ENCODE data around the gene CHMP5.

The CHMP5 gene

DNA sequence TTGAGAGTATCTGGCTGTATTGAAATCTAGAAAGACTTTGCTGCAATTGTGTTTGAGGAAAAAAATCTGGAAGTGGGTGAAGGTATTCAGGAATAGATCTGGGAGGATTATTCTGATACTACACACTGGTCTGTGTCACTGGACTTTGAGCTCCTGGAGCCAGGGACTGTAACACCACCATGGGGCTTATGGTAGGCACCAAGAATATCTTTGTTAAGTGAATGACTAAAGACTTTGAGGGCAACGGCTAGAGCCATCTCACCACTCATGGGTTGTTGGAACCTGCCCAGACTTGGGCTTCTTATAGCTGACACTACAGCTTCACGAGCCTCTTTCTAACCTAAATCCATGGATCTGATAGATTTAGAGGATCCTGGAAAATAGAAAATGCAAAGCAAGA, 35.7 kb downstream of the CHMP5 start:
- no peak for ATAC-seq
- TF ChIP-seq, protein P1, sequence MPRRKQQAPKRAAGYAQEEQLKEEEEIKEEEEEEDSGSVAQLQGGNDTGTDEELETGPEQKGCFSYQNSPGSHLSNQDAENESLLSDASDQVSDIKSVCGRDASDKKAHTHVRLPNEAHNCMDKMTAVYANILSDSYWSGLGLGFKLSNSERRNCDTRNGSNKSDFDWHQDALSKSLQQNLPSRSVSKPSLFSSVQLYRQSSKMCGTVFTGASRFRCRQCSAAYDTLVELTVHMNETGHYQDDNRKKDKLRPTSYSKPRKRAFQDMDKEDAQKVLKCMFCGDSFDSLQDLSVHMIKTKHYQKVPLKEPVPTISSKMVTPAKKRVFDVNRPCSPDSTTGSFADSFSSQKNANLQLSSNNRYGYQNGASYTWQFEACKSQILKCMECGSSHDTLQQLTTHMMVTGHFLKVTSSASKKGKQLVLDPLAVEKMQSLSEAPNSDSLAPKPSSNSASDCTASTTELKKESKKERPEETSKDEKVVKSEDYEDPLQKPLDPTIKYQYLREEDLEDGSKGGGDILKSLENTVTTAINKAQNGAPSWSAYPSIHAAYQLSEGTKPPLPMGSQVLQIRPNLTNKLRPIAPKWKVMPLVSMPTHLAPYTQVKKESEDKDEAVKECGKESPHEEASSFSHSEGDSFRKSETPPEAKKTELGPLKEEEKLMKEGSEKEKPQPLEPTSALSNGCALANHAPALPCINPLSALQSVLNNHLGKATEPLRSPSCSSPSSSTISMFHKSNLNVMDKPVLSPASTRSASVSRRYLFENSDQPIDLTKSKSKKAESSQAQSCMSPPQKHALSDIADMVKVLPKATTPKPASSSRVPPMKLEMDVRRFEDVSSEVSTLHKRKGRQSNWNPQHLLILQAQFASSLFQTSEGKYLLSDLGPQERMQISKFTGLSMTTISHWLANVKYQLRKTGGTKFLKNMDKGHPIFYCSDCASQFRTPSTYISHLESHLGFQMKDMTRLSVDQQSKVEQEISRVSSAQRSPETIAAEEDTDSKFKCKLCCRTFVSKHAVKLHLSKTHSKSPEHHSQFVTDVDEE (CRISPR knock-in tag; IDR thresholded peaks at IDR 0.05) = no peak
- TF ChIP-seq ARNTL (CRISPR knock-in tag; IDR thresholded peaks at IDR 0.05; ENCODE audit: borderline replicate concordance, low read depth) = no peak
- TF ChIP-seq, protein P2, sequence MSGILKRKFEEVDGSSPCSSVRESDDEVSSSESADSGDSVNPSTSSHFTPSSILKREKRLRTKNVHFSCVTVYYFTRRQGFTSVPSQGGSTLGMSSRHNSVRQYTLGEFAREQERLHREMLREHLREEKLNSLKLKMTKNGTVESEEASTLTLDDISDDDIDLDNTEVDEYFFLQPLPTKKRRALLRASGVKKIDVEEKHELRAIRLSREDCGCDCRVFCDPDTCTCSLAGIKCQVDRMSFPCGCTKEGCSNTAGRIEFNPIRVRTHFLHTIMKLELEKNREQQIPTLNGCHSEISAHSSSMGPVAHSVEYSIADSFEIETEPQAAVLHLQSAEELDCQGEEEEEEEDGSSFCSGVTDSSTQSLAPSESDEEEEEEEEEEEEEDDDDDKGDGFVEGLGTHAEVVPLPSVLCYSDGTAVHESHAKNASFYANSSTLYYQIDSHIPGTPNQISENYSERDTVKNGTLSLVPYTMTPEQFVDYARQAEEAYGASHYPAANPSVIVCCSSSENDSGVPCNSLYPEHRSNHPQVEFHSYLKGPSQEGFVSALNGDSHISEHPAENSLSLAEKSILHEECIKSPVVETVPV (CRISPR knock-in tag; IDR thresholded peaks at IDR 0.05) = no peak
- no peak for TF ChIP-seq BACH2 (CRISPR knock-in tag; IDR thresholded peaks at IDR 0.05; ENCODE audit: borderline replicate concordance)
- TF ChIP-seq OSR1 (CRISPR knock-in tag; IDR thresholded peaks at IDR 0.05) = no peak
- TF ChIP-seq ISL1 (CRISPR knock-in tag; IDR thresholded peaks at IDR 0.05) = no peak
- TF ChIP-seq ZFP3 (CRISPR knock-in tag; IDR thresholded peaks at IDR 0.05) = no peak
- TF ChIP-seq, protein P3, sequence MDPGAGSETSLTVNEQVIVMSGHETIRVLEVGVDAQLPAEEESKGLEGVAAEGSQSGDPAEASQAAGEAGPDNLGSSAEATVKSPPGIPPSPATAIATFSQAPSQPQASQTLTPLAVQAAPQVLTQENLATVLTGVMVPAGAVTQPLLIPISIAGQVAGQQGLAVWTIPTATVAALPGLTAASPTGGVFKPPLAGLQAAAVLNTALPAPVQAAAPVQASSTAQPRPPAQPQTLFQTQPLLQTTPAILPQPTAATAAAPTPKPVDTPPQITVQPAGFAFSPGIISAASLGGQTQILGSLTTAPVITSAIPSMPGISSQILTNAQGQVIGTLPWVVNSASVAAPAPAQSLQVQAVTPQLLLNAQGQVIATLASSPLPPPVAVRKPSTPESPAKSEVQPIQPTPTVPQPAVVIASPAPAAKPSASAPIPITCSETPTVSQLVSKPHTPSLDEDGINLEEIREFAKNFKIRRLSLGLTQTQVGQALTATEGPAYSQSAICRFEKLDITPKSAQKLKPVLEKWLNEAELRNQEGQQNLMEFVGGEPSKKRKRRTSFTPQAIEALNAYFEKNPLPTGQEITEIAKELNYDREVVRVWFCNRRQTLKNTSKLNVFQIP (CRISPR knock-in tag; IDR thresholded peaks at IDR 0.05; ENCODE audit: borderline replicate concordance, low read depth) = no peak
- TF ChIP-seq CSDC2 (CRISPR knock-in tag; IDR thresholded peaks at IDR 0.05) = no peak
- TF ChIP-seq, protein P4, sequence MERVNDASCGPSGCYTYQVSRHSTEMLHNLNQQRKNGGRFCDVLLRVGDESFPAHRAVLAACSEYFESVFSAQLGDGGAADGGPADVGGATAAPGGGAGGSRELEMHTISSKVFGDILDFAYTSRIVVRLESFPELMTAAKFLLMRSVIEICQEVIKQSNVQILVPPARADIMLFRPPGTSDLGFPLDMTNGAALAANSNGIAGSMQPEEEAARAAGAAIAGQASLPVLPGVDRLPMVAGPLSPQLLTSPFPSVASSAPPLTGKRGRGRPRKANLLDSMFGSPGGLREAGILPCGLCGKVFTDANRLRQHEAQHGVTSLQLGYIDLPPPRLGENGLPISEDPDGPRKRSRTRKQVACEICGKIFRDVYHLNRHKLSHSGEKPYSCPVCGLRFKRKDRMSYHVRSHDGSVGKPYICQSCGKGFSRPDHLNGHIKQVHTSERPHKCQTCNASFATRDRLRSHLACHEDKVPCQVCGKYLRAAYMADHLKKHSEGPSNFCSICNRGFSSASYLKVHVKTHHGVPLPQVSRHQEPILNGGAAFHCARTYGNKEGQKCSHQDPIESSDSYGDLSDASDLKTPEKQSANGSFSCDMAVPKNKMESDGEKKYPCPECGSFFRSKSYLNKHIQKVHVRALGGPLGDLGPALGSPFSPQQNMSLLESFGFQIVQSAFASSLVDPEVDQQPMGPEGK (CRISPR knock-in tag; IDR thresholded peaks at IDR 0.05; ENCODE audit: borderline replicate concordance) = no peak
- no peak for TF ChIP-seq GLIS3 (CRISPR knock-in tag; IDR thresholded peaks at IDR 0.05)
- no peak for TF ChIP-seq TCF4 (CRISPR knock-in tag; IDR thresholded peaks at IDR 0.05; ENCODE audit: borderline replicate concordance)
- no peak for TF ChIP-seq ZNF565 (CRISPR knock-in tag; conservative IDR thresholded peaks at IDR 0.05; ENCODE audit: low read depth)
- TF ChIP-seq PPARA (CRISPR knock-in tag; IDR thresholded peaks at IDR 0.05; ENCODE audit: borderline replicate concordance) = no peak
- TF ChIP-seq, protein P5, sequence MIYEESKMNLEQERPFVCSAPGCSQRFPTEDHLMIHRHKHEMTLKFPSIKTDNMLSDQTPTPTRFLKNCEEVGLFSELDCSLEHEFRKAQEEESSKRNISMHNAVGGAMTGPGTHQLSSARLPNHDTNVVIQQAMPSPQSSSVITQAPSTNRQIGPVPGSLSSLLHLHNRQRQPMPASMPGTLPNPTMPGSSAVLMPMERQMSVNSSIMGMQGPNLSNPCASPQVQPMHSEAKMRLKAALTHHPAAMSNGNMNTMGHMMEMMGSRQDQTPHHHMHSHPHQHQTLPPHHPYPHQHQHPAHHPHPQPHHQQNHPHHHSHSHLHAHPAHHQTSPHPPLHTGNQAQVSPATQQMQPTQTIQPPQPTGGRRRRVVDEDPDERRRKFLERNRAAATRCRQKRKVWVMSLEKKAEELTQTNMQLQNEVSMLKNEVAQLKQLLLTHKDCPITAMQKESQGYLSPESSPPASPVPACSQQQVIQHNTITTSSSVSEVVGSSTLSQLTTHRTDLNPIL (CRISPR knock-in tag; IDR thresholded peaks at IDR 0.05; ENCODE audit: low read depth) = no peak
- TF ChIP-seq TOX (CRISPR knock-in tag; IDR thresholded peaks at IDR 0.05; ENCODE audit: borderline replicate concordance) = no peak

DNA sequence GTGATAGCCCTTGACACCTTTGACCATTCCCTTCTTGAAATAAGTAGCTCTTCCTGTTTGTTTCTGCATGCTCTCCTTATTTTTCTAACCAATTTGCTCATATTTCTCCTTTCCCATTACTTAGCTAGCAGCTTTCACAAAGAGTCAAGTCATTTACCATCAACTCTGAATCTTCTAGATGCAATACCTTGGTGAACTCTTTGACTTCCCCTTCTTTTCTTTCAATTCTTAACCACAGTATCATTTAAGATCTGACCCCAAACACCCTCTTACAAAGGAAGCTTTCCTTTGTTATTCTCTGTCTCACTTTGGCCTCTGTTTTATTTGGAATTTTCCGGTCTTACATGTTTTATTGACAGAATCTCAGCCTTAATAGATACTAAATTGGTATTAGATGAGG, 39.5 kb downstream of the CHMP5 start:
- ATAC-seq = no peak
- TF ChIP-seq ZNF70 (CRISPR knock-in tag; IDR thresholded peaks at IDR 0.05) = no peak
- TF ChIP-seq ZFP3 (CRISPR knock-in tag; IDR thresholded peaks at IDR 0.05) = no peak
- TF ChIP-seq CSDC2 (CRISPR knock-in tag; IDR thresholded peaks at IDR 0.05) = no peak
- TF ChIP-seq RARB (CRISPR knock-in tag; IDR thresholded peaks at IDR 0.05) = no peak
- TF ChIP-seq ZNF565 (CRISPR knock-in tag; conservative IDR thresholded peaks at IDR 0.05; ENCODE audit: low read depth) = no peak
- TF ChIP-seq, protein P5 (CRISPR knock-in tag; IDR thresholded peaks at IDR 0.05; ENCODE audit: low read depth) = no peak
- TF ChIP-seq, protein P4 (CRISPR knock-in tag; IDR thresholded peaks at IDR 0.05; ENCODE audit: borderline replicate concordance) = no peak
- no peak for TF ChIP-seq ARNTL (CRISPR knock-in tag; IDR thresholded peaks at IDR 0.05; ENCODE audit: borderline replicate concordance, low read depth)
- no peak for TF ChIP-seq SNAI2 (CRISPR knock-in tag; IDR thresholded peaks at IDR 0.05)
- no peak for TF ChIP-seq GLIS3 (CRISPR knock-in tag; IDR thresholded peaks at IDR 0.05)
- no peak for TF ChIP-seq TCF4 (CRISPR knock-in tag; IDR thresholded peaks at IDR 0.05; ENCODE audit: borderline replicate concordance)
- TF ChIP-seq, protein P3 (CRISPR knock-in tag; IDR thresholded peaks at IDR 0.05; ENCODE audit: borderline replicate concordance, low read depth) = no peak
- TF ChIP-seq ESRRG (CRISPR knock-in tag; IDR thresholded peaks at IDR 0.05) = no peak
